ENCODE results near the gene CARD11. TPM values are rescaled to one million over a fixed set of nuclear protein-coding genes. Genes with fewer than 3 reads are reported as not detected.

The CARD11 gene
- total and polyA plus RNA-seq, 2 experiments from 2014 or later: 17.7 to 29.0 TPM

- TF ChIP-seq, protein P1, sequence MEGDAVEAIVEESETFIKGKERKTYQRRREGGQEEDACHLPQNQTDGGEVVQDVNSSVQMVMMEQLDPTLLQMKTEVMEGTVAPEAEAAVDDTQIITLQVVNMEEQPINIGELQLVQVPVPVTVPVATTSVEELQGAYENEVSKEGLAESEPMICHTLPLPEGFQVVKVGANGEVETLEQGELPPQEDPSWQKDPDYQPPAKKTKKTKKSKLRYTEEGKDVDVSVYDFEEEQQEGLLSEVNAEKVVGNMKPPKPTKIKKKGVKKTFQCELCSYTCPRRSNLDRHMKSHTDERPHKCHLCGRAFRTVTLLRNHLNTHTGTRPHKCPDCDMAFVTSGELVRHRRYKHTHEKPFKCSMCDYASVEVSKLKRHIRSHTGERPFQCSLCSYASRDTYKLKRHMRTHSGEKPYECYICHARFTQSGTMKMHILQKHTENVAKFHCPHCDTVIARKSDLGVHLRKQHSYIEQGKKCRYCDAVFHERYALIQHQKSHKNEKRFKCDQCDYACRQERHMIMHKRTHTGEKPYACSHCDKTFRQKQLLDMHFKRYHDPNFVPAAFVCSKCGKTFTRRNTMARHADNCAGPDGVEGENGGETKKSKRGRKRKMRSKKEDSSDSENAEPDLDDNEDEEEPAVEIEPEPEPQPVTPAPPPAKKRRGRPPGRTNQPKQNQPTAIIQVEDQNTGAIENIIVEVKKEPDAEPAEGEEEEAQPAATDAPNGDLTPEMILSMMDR (conservative IDR thresholded peaks at IDR 0.05; ENCODE audit: low read depth in 2 of 2): no peak
- TF ChIP-seq ETS1 (IDR thresholded peaks at IDR 0.05) (no peak), REST (IDR thresholded peaks at IDR 0.05; ENCODE audit: unreplicated experiment) (no peak), ZNF114 (CRISPR knock-in tag; IDR thresholded peaks at IDR 0.05) (no peak), EZH2phosphoT487 (IDR thresholded peaks at IDR 0.05; ENCODE audit: unreplicated experiment) (no peak), EZH2 (IDR thresholded peaks at IDR 0.05; ENCODE audit: low read depth, unreplicated experiment) (no peak), JUNB (IDR thresholded peaks at IDR 0.05; ENCODE audit: unreplicated experiment) (no peak)
Observed at GRCh38 chr7:2970861-2971260, 72.8 kb downstream of the CARD11 start (continued).

- Histone ChIP-seq H3K4me3 (no peak overlapping the region), H3K4me1 (ENCODE audit: insufficient read depth) (no peaks in the 10 kb centered on the region), H3K27ac (ENCODE audit: low read depth) (no peak overlapping the region), H3K4me2 (no peak overlapping the region), H2AFZ (no peak overlapping the region), H3K9me2 (ENCODE audit: insufficient read depth) (0 out of 2 replicates have a peak, but pooled peaks cover 4% of the 10 kb centered on the region), H3K79me2 (replicated peaks; ENCODE audit: insufficient read depth) (no peaks in the 10 kb centered on the region), H3K36me3 (ENCODE audit: insufficient read depth) (0 out of 2 replicates have a peak, but pooled peaks cover 2% of the 10 kb centered on the region), H3F3A (replicated peaks; ENCODE audit: low read depth) (no peaks in the 10 kb centered on the region), H4K20me1 (replicated peaks; ENCODE audit: insufficient read depth) (no peaks in the 10 kb centered on the region), H3K27me3 (ENCODE audit: insufficient read depth) (no peaks in the 10 kb centered on the region)
- Mint-ChIP-seq H3K4me1 (no peaks in the 10 kb centered on the region), H3K27ac (no peak overlapping the region), H3K9me3 (peaks cover 14% of the 10 kb centered on the region), H3K4me3 (no peak overlapping the region), H3K36me3 (ENCODE audit: low read depth) (peaks cover 7% of the 10 kb centered on the region; the same call in 2 of the 3 replicates), H3K27me3 (ENCODE audit: insufficient read depth, low read depth, poor library complexity) (no peaks in the 10 kb centered on the region)
- ATAC-seq: no peak
- no peak for DNase-seq (ENCODE audit: low spot score)
- no peak for TF ChIP-seq ZNF331 (CRISPR knock-in tag; IDR thresholded peaks at IDR 0.05; ENCODE audit: low read depth)
- no peak for TF ChIP-seq ZNF114 (CRISPR knock-in tag; IDR thresholded peaks at IDR 0.05)
- no peak for TF ChIP-seq NANOG (IDR thresholded peaks at IDR 0.05; ENCODE audit: borderline replicate concordance)
- TF ChIP-seq POLR2AphosphoS5 (IDR thresholded peaks at IDR 0.05; ENCODE audit: low read depth): no peak
- no peak for TF ChIP-seq EZH2 (IDR thresholded peaks at IDR 0.05; ENCODE audit: low read depth, unreplicated experiment)
- TF ChIP-seq REST (IDR thresholded peaks at IDR 0.05; ENCODE audit: unreplicated experiment): no peak
Observed at GRCh38 chr7:2970307-2970664, 73.4 kb downstream of the CARD11 start.
